ENCODE results near the gene CPNE6. TPM values are rescaled to one million over a fixed set of nuclear protein-coding genes. Genes with fewer than 3 reads are reported as not detected.

Gene CPNE6
- total and polyA plus RNA-seq, 2 of the 8 experiments (the other 6 are each of a cell fraction or from before 2014, with no cell fraction given) = 0.05 TPM; not detected in 1

- Histone ChIP-seq H4K91ac (replicated peaks; ENCODE audit: insufficient read length, low read length) (no peak overlapping the region), H2AFZ (ENCODE audit: low read length) (peak overlapping the region; percentile 81; the same call in 1 of the 2 replicates), H3K18ac (ENCODE audit: extremely low read depth, low read length) (no peak overlapping the region; the same call in 1 of the 2 replicates), H3K4me1 (replicated peaks in 1 of 4; ENCODE audit: control insufficient read depth in 3 of 4, insufficient read depth in 4 of 4, low read length in 3 of 4) (peaks cover 0 to 4% (median 2%) of the 10 kb centered on the region in 4 experiments; a peak in 5 of 7 replicates), H3K9me3 (ENCODE audit: insufficient read depth in 2 of 2, low read depth in 1 of 2, low read length in 1 of 2) (no peaks in the 10 kb centered on the region), H3K4ac (replicated peaks; ENCODE audit: insufficient read length, low read depth, low read length) (no peak overlapping the region), H3K27me3 (replicated peaks in 1 of 4; ENCODE audit: control insufficient read depth in 3 of 4, extremely low read depth in 1 of 4, insufficient read depth in 3 of 4, low read length in 3 of 4) (no peaks in the 10 kb centered on the region), H2BK120ac (replicated peaks; ENCODE audit: low read depth, low read length) (no peak overlapping the region), H3K79me1 (ENCODE audit: low read depth, low read length) (peaks cover 5% of the 10 kb centered on the region; the same call in 1 of the 2 replicates), H3K4me3 (ENCODE audit: extremely low read depth in 1 of 4, insufficient read depth in 2 of 4, low read depth in 3 of 4, low read length in 4 of 4) (peak overlapping the region; percentile 68 to 89 (median 76)), H4K20me1 (replicated peaks in 1 of 2; ENCODE audit: control insufficient read depth in 1 of 2, insufficient read depth in 2 of 2, low read length in 2 of 2) (peaks cover 0 to 3% of the 10 kb centered on the region in 2 experiments), H3K36me3 (ENCODE audit: control insufficient read depth in 2 of 4, insufficient read depth in 4 of 4, low read length in 3 of 4) (peaks cover 9 to 28% (median 23%) of the 10 kb centered on the region in 4 experiments), H3K79me2 (ENCODE audit: control insufficient read depth in 1 of 2, insufficient read depth in 2 of 2, low read length in 2 of 2) (peaks cover 0 to 10% of the 10 kb centered on the region in 2 experiments; a peak in 2 of 4 replicates), H4K8ac (ENCODE audit: extremely low read depth, insufficient read depth, low read length) (no peak overlapping the region), H4K5ac (ENCODE audit: insufficient read length, low read depth, low read length) (no peak overlapping the region), H2AK5ac (ENCODE audit: low read depth, low read length) (no peak overlapping the region; the same call in 1 of the 2 replicates), H2BK12ac (ENCODE audit: low read depth, low read length) (no peak overlapping the region), H2BK15ac (ENCODE audit: low read length) (peak overlapping the region; percentile 46; the same call in 1 of the 2 replicates), H3K56ac (replicated peaks; ENCODE audit: insufficient read length, low read depth, low read length) (no peak overlapping the region), H3K14ac (ENCODE audit: insufficient read length) (no peak overlapping the region), H3K4me2 (ENCODE audit: insufficient read depth in 1 of 2, low read depth in 2 of 2, low read length in 2 of 2) (peak overlapping the region; percentile 87 to 91), H3K23ac (ENCODE audit: insufficient read length) (no peak overlapping the region), H2BK5ac (ENCODE audit: low read depth, low read length) (0 out of 2 replicates have a peak overlapping the region, but pooled peaks have one; percentile 41), H3K9ac (replicated peaks in 1 of 4; ENCODE audit: extremely low read depth in 1 of 4, low read depth in 3 of 4, low read length in 3 of 4) (peak overlapping the region; percentile 66 to 91 (median 76)), H3K23me2 (ENCODE audit: low read depth, low read length) (peaks cover 7% of the 10 kb centered on the region), H2BK20ac (ENCODE audit: low read length) (no peak overlapping the region), H3K27ac (ENCODE audit: low read depth, low read length) (0 out of 2 replicates have a peak overlapping the region, but pooled peaks have one; percentile 25)
- 7% methylated on average over 14 of the region's 14 CpGs; no CpG with 5 or more reads in 1 of the 2 experiments for WGBS, 2 experiments (ENCODE audit: extremely low coverage in 1 of 2, insufficient coverage in 1 of 2, insufficient read length in 1 of 2, insufficient replicate concordance in 2 of 2, low coverage in 1 of 2, low lambda C conversion rate in 2 of 2, missing lambda C conversion rate in 1 of 2)
- POLR2A ChIA-PET (ENCODE audit: partially characterized antibody) = interaction anchor here (0.6 to 7.1 kb wide), 21 partner anchors 12 to 126 kb away, joined by 3 to 125 read pairs (median 5); partner anchors contain the start of genes CARMIL3, EMC9, FITM1 and IRF9
- DNase-seq (ENCODE audit: low read depth in 1 of 2, low spot score in 2 of 2) = no peak
- TF ChIP-seq SAP30 (IDR thresholded peaks at IDR 0.05; ENCODE audit: insufficient read depth, insufficient replicate concordance, low read length) = peak; percentile 28
- TF ChIP-seq ZNF274 (IDR thresholded peaks at IDR 0.05; ENCODE audit: borderline replicate concordance, extremely low read depth, low read length) = no peak
- no peak for TF ChIP-seq JUN (IDR thresholded peaks at IDR 0.05; ENCODE audit: low read depth, low read length)
- TF ChIP-seq SP2 (IDR thresholded peaks at IDR 0.05; ENCODE audit: low read length) = no peak
- no peak for TF ChIP-seq CHD2 (IDR thresholded peaks at IDR 0.05; ENCODE audit: low read length)
- no peak for TF ChIP-seq KDM1A (IDR thresholded peaks at IDR 0.05; ENCODE audit: borderline replicate concordance, low read length)
- 0 out of 4 replicates have a peak, but pooled peaks of 1 of the 2 experiments have one; percentile 62 for TF ChIP-seq SIN3A (conservative IDR thresholded peaks at IDR 0.05 in 1 of 2, IDR thresholded peaks at IDR 0.05 in 1 of 2; ENCODE audit: low read depth in 1 of 2, low read length in 2 of 2)
- CTCF ChIA-PET (ENCODE audit: partially characterized antibody) = interaction anchor here (0.7 to 2.7 kb wide), 11 partner anchors 14 to 485 kb away, joined by 3 to 20 read pairs (median 6); partner anchors contain the start of genes EMC9, IRF9, PCK2 and RNF31
- no peak for FAIRE-seq
Measured at GRCh38 chr14:24115422-24116127, 44.2 kb downstream of the CPNE6 start.

All from H1 (cell line).